Mammary microvascular endothelial cell (primary cell): Measurements from ENCODE around the gene OPTC. TPM values are rescaled to one million over a fixed set of nuclear protein-coding genes. Genes with fewer than 3 reads are reported as not detected.

ENCODE experiments used
- total RNA-seq: library from RNA; depleted of rRNA; stranded (reverse); fragments of >200 nt; gene quantifications from 2 replicates; pipeline ENCODE4 v1.2.3, GENCODE V29; 2015

The OPTC gene, protein sequence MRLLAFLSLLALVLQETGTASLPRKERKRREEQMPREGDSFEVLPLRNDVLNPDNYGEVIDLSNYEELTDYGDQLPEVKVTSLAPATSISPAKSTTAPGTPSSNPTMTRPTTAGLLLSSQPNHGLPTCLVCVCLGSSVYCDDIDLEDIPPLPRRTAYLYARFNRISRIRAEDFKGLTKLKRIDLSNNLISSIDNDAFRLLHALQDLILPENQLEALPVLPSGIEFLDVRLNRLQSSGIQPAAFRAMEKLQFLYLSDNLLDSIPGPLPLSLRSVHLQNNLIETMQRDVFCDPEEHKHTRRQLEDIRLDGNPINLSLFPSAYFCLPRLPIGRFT
- total RNA-seq, result not detected in 2 replicates

DNA sequence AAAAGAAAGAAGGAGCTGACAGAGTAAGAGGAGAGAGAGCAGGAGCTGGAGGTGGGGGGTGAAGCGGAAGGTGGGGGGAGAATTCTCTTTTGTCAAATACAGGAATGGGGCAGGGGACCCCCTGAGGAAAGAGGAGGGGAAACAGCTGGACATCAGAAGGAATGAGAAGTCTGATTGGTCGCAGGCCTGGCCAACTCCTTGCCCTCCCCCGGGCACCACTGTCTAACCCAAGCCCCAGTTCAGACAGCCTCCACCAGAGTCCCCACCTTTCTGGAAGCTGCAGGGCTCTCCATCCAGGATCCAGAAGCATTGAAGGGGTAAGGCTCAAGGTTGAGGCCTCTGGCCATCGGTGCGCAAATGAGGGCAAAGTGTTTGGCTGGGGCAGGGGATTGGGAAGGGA, at the start of gene OPTC:
OPTC (plus strand) TSS at position 253 of the 400 bp plus-strand sequence. CDS start 1,853 bp downstream, outside the sequence.

DNA sequence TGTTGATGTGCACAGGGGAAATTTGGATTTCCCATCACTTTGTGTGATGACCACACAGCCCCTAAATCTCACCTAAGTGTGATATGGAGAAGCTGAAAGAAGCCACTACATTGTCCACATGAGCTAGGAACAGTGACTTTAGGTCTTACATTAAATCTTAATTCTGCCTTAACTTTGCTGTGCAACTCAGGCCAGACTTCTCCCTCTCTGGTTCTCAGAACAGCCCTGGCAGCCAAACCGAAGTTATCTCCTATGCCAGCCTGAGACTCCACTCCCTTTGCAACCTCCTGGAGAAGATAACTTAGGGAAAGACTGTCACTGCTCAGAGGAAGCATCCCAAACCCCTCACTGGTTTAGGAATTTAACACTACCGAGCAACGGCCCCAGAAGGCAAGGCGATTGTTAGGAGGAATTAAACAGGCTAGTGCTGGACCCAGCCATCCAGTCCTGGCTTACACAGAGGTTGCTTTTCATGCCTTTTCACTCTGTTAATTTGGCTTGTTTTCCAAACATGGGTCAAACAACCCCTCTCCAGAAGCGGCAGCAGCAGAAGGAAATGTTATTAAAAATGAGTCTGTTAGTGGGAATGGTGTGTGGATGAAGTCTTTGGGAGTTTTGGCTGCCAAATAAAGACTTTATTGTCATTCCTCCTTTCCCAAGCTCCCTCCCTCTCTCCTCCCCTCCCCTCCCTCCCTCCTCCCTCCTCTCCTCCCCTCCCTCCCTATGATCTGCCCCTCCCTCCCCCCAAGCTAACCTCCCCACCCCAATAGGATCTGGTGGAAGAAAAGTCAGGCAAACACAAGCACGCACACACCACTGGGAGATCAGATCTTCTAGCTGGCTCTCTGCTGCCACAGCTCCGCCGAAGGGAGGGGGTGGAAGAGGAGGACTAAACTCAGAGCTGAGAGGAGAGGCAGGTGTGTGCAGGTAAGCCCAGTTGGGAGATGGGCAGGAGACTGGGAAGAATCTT, 18.7 kb upstream of the OPTC start, which contains the start of gene PRELP:
PRELP (plus strand) TSS at position 795 of the 970 bp plus-strand sequence. CDS start 7,379 bp downstream, outside the sequence.

Other genes with a start within 250 kb of the OPTC start
- gene BTG2, start 188.6 kb upstream of the OPTC start, total RNA-seq, result 20.5 and 26.0 TPM in 2 replicates
- gene FMOD, start 143.0 kb upstream of the OPTC start, total RNA-seq, result 0.84 and 0.87 TPM in 2 replicates
- 0.07 TPM in 1 of 2 replicates, not detected in the other for gene PRELP, start 18.3 kb upstream of the OPTC start, total RNA-seq
- 79.9 and 81.4 TPM in 2 replicates for gene ATP2B4, start 132.7 kb downstream of the OPTC start, total RNA-seq